Right lung (tissue), 10 donors: ENCODE results near the gene TEX29. TPM values are rescaled to one million over a fixed set of nuclear protein-coding genes. Genes with fewer than 3 reads are reported as not detected.
A peak's percentile ranks its signal among the peaks of the same experiment; 100 is the strongest.

Experiments used
- DNase-seq, 2 donors: peaks; one replicate each; pipeline ENCODE4 v3.0.0-alpha.2; 2013
- long read RNA-seq, 8 donors: transcript quantifications; one replicate each; lab custom pipeline, GENCODE V29; 2026
- polyA plus RNA-seq, 5 donors: library from polyadenylated mRNA; unstranded; fragments of 120-200 nt; gene quantifications; one replicate each; pipeline versions ENCODE4 v1.2.1 to v1.2.3, GENCODE V29; 2013; ENCODE audit warnings: inconsistent platforms in 1 of 5, low replicate concordance in 1 of 5; ENCODE audit not compliant: insufficient read length in 5 of 5, insufficient read depth in 1 of 5

Gene TEX29
- polyA plus RNA-seq = under 1 TPM; 0.22 to 0.64 (median 0.37) TPM
- long read RNA-seq, donor 1 = 0 reads
- long read RNA-seq, donor 2 = 0 reads
- long read RNA-seq, donor 3 = 0 reads
- long read RNA-seq, donor 4 = 0 reads
- long read RNA-seq, donor 5 = 0 reads
- long read RNA-seq, donor 6 = 0 reads
- long read RNA-seq, donor 7 = 0 reads
- long read RNA-seq, donor 8 = 0 reads

DNA sequence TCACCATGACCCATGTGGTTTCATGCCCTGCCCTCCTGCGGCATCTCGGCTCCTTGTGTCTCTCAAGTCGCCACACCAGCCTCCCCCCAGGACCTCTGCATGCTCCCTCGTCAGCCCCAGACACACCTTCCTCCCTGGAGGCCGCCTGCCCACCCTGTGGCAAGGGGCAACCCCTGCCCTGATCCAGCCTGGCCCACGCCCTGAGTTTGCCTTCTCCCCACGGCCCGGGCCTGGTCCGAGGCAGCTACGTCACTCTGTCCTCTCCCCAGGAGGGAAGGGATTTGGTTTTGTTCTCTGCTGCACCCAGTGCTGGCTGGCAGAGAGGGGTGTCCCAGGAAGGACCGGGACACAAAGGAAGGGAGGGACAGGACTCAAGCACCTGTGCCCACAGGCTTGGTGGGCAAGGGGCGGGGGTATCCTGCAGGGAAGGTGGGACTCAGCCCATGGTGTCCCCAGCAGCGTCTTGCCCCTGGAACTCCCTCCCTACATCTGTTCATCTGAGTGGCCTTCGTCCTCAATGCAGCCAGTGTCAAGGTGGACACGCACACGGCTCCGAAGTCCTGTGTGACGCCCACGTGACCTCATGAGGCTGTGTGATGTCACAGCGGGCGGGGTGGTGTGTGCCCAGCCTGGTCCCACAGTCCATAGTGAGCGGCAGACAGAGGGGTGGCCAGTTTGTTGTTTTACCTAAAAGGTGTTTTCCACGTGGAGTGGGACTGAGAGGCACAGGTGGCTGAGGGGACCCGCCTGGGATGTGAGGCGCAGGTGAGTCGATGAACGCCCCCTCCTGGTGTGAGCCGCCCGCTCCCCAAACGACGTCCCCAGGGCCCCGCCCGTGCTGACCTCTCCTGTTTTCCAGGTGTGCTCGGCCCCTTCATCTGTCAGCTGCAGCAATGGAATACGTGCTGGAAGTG lies at the start of gene TEX29:
Gene TEX29 (plus strand): TSS at position 645 of the 914 bp plus-strand sequence. CDS start 249 bp downstream, at position 894.
- no peak for DNase-seq

DNA sequence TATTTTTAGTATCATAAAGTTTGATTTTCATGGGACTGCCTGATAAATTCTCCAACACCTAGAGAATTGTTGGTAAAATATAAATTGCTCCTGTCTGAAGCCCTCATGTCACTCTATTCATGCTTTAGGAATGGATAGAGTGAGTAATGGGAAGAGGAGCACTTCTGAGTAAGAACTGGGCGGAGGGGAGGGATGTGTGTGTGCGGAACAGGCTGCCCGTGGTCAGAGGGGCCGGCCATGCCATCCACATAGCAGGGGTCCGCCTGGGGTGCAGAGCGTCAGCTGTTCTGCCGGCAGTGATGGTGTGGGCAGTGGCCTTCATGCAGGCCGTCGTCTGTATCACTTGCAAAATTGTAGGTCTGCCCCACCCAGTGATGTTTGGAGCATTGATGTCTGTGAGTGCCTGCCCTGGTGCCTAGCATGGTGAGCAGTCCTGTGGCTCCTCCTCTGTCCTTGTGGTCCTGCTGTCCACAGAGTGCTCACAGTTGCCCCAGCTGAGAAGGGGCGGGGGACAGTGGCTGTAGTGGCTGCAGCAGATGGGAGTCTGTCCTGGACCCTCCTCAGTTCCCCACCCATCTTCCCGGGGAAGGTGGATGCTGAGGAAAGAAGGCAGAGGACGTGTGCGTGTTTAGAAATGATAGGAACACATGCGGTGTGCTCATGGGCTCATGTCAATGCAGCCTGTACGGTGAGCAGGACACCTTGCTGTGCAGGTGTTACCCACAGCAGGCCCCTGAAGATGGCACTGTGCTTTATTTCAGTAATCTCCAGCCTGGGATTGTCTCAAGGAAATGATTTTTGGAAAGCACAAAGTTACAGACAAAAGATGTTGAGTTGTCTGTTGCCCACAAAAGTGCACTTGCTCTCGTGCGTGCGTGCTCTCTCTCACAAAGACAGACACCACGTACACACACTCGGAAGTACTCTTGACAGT lies 49.4 kb upstream of the TEX29 start:
- no peak for DNase-seq

DNA sequence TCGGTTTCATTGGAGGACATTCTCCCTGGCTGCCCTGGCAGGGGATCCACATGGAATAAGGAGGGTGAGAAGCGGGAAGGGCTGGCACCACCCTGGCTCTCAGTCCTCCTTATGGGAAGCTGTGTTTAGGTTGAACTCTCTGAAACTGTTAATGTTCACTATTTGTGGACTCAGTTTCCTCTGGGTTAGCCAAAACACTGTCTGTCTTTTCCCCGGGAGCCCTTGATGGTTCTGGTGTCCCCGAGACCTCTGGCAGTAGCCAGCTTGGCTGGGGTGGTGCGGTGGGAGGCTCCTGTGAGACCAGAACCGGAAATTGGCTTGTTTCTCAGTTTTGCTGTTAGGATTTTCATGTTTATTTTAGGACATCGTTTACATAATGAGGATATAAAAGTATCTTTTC lies 48.3 kb upstream of the TEX29 start:
- DNase-seq = no peak

DNA sequence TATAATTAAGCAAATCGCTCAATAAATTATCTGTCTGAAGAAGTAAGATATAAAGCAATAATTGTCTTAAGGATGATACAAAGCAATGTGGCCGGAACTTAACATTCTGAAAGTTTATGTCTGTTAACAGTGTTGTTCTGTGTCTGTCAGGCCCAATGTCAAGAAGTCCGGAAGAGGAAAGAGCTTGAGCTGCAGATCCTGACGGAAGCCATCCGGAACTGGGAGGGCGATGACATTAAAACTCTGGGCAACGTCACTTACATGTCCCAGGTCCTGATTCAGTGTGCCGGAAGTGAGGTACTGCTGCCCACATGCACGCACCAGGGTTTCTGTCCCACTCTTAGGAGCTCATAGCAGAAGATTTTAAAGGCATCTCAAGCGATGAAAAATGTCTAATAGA lies 45.1 kb upstream of the TEX29 start:
- DNase-seq = no peak

DNA sequence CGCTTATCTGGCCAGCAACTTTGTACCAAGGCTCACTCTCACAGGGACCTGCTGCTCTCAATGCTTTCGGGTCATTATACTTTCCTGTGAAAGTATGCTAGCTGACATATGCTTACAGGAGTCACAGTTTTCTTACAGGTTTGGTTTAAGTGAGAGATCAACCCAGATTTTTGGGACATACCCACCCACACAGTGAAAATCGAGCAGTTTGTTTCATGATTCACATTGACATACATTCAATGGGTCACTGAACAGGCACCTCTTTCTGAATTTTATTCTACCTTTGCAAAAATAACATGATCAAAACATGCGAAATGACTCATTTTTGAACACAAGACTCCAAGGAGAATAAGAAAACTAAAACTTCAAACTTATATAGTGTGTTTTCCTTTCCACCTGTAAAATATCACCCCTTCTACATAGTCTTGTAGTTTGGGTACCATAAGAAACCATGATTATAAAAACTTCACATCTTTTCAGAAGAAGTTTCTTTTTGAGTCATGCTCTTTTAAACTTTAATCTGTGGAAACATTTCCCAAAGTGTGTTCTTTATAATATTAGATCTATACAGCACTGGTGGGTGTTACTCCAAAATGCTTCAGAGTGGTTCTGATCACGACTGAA lies 44.3 kb upstream of the TEX29 start:
- DNase-seq = no peak

DNA sequence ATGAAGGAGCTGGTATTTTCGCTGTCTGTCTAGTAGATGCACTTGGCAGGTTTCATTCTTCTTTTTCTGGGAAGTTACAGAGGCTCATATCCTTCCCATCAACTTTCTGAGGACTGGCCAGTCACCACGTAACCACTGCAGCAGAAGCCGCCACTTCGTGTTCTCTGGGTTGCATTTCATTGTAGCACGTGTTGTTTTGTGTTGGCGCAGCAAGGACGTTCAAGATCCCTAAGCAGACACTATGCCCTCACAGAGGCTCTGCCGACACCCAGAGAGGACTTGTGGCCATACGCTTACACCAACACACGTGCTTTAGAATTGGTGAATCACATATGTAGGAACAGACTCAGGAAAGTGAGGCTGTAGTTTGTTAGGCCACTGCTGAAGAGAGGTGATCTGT lies 42.2 kb upstream of the TEX29 start:
- no peak for DNase-seq

DNA sequence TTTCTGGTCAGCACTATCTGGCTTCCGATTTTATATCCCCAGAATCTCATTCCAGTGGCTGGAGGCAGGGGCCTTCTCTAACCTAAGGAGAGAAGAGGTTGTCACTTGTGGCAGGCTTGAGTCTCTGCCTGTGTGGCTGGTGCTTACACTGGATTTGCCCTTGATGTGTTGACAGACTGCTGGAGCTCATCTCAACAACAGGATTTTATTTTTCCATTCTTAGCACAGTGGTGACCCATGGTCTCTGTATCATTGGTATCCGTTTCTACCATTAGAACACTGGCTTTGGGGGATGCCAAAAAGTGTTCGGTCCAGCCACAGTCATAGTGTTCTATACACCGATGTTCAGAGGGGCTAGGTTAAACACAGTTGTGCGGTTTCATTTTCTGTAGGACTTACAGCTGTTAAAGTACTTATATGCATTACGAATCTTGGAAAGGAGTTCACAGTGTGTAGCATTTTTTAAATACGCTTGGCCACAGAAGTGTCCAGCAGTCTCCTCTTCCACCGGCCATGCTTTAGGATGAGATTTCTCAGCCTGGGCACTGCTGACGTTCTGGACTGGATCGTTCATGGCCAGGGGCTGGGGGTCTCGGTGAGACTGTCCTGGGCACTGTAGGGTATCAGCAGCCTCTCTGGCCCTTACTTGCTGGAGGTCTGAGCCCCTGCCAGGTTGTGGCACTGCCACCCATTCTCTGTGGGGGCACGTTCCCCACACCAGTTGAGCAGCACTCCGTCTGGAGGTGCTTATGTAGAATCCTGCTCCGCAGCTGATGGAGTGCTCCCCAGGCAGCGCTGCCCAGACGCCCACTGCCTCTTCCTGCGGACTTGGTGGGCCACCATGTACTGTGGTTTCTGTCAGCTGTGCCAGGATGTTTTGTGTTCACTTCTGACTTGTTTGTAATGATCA lies 41.4 kb upstream of the TEX29 start:
- peak; percentile 36 to 55 for DNase-seq

DNA sequence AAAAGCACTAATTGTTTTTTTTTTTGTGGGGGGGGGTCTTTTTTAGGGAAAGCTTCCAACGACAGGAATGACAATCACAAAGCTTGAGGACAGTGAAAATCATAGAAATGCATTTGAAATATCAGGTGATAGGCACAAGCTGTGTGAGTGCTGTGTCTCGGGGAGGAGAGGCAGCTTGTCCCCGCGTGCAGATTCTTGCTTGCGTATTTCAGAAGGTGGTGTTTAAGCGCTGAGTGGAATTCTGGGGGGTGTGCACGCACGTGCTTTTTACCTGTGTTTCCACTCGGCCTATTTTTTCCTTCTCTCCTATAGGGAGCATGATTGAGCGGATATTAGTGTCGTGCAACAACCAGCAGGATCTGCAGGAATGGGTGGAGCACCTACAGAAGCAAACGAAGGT lies 40.2 kb upstream of the TEX29 start:
- no peak for DNase-seq

DNA sequence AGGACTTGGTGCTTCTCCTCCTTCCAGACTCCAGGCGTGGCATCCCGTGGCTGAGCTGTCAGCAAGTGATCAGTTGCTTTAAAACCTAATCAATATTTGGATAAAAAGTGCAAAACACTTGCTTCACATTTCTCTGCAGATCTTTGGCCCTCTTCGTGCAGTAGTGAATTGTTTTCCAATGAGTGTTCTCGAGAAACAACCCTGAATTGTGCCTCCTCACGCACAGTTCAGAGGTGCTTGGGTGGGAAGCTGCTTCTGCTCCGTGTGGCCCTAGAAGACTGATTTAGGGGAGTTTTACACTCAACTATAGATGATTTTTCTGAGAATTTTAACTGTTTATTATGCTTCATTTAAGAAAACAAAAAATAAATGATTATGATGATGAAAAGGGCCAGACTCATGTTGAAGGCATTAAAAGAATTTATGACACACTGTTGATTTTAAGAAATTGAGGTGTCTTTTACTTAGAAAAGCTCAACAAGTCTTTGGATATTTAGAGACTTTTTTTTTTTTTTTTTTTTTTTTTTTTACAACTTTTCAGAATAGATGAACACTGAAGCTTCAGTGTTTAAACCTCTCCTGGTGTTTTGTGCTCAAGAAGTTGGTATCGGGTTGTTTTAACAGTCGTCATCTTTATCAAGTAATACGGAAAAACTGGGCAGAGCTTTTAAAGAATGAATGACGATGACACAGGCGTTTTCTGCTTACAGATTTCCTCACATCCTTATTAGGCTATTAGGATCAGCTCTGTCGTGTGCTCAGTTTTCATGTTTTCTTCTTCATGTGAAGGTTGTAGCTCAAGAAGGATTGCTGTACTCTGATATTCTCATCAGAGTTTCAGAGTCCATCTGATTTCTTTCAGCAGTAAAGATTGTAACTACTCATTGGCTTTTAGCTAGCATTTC lies 39.5 kb upstream of the TEX29 start:
- no peak for DNase-seq

DNA sequence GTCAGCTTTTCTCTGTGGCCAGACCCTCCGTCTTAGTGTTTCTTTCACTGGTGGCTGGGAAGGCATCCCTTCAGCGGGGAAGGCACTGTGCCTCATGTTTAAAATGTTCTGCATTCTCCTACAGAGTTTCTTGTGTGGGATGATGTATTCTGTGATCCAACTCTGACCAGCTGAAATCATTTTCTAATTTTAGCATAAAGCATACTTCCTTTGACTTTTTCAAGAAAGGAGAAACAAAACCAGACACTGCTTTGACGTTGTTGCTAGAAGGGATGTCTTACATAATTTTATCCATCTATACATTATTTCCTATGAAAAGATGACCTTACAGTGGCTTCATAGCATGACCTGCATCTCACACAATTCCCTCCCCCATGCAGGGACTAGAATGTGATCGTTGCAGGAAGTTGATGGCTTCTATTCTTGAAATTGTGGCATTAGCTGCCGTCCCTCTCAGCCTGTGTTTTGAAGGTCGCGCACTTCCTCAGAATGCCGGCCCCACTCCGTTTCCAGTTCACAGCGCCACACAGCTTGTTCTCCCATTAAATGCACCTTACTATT lies 38.6 kb upstream of the TEX29 start:
- DNase-seq = peak in 1 of 2 donors; percentile 15

DNA sequence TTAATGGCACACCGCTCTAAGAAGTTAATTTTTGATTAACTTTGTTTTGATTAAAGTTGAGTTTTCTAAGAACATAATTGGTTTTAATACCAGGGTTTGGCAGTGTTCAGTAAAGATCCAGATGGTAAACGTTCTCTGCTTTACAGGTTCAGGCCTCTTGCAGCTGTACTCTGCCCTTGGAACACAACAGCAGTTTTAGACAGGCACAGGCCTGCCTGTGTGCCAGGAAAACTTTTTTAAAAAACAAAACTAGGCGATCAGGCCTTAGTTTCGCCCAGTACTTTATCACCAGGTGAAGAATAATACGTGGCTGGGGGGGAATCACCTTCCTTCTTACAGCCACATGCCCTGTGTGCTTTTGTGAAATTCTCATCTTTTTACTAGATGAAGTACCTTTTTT lies 38.0 kb upstream of the TEX29 start:
- no peak for DNase-seq

DNA sequence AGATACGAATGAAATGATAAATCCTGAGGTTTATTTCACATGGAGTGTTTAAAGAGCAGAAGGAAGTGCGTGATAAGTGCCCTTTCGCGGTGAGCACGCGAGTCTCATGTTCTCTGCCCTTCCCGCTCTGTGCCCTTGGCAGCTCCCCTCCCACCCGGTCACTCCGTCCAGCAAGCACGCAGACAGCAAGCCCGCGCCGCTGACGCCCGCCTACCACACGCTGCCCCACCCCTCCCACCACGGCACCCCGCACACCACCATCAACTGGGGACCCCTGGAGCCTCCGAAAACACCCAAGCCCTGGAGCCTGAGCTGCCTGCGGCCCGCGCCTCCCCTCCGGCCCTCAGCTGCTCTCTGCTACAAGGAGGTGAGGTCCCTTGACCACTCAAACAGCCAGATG lies 37.4 kb upstream of the TEX29 start:
- no peak for DNase-seq

DNA sequence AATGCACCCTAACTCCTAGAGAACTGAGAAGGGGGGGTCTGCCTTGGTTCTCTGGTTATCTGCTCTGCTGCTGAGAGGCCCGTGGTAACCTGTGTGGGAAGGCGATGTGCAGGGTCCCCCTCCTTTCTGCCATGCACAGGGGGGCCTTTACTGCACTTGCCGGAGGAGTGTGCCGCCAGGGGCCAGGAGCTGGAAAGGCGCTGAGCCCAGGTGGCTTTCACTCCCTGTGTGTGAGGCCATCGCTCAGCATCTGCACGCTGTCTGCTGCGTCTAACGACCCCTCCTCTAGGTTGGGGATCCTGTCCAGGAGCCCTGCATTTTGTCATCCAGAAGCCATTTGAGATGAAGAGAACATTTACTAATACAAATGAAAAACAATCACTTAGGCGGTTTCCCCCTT lies 37.0 kb upstream of the TEX29 start:
- DNase-seq = no peak

DNA sequence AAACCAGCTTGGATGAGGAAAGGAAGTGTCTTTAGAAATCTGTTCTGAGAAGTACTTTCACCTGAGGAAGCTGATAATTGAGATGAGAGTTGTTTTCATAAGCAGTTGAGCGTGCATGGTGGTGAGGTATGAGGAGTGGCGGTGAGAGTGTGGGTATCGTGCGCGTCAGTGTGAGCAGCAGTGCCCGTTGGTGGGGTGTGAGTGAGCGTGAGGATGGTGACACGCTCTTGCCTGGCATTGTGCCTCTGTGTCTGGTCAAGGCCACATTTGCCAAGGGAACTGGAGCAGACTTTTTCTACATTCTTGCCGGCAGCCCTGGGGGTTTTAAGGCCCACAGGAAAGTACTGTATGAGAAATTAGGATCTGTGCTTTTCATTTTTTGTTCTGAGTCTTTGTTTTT lies 36.5 kb upstream of the TEX29 start:
- DNase-seq = no peak

DNA sequence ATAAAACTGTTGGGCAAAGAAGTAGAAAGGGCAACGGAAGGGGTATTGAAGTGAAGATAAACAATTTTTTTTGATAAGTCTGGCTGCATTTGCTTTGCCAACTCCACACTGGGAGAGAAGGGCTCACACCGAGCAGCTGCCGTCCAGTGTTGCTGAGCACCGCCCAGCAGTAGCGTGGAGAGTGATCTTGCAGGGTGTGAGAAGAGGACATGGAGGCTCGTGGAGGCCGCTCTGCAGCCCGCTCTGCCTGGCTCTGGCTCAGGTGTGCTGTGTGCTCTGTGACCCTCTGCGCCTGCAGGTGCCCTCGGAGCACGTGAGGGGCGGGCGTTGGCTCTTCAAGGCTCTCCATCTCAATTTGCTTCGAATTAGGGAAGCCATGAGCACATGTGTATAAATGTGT lies 35.9 kb upstream of the TEX29 start:
- no peak for DNase-seq

DNA sequence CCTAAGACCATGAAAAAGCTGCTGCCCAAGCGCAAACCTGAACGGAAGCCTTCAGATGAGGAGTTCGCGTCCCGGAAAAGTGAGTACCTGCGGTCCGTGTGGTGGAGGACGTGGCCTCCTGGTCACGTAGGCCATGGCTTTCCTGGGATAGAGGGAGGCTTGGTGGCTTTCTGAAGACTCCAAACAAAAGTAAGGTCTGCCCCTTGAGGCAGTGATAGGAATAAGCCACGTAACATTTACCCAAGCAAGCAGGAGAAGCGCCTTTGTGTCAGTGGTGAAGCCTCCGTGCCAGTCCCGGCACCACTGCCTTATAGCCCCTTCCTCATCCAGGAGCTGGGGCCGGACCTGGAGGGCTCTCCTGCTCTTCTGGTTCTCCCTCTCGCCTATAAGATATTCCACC lies 34.3 kb upstream of the TEX29 start:
- DNase-seq = no peak

DNA sequence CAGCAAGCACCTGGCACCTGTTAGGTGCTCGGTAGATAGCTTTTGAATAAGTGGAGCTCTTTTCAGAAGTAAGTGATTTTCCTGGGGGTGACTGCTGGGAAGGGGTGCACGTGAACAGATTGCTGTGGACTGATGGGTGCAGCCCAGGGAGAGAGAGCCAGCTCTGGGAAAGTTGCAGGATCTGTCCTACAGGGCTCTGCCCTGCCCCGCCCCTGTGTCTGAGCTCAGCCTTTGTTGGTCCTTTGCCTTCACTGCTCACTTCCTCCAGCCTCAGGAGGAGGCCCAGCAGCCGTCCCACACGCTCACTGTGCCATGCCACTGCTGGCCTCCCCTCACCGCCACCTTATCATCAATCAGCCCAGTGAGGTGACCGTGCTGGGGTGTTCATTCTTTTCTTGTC lies 33.7 kb upstream of the TEX29 start:
- DNase-seq = no peak

DNA sequence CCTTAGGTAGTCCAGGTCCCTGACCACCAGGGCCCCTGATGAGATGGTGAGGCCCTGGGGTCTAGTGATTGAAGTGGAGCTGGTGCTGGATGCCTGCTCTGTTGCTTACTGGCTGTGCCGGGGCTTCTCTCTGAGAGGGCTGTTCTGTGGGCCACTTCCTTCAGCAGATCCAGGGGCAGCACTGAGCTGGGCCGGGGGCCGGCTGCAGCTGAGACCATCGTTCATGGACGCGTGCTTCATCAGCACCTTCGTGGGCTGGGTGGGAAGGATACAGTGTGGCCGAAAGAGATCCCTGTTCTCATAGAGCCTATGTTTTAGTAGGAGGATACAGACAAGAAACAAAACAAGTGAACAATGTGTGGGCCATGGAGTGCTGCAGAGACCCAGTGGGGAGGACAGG lies 33.2 kb upstream of the TEX29 start:
- DNase-seq = no peak

DNA sequence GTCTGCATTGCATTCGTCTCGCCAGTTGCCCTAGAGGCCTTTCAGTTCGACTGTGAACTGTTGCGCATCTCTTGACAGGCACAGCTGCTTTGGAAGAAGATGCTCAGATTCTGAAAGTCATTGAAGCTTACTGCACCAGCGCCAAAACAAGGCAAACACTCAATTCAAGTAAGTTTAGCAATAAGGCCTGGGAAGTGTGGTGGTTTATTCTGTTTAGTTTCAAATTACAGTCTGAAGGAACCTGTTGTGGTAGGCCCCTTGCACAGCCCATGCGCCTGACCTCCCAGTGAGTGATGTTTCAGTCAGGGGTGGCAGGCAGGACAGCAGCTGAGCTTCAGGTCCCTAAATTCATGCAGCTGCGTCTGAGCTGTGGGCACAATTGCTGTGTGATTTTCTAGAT lies 32.2 kb upstream of the TEX29 start:
- no peak for DNase-seq
